Lower leg skin (tissue), 4 donors: ENCODE measurements around the gene PDE8A. TPM values are rescaled to one million over a fixed set of nuclear protein-coding genes. Genes with fewer than 3 reads are reported as not detected.

Experiments used
- DNase-seq, 2 donors: peaks; one replicate each; pipeline ENCODE4 v3.0.0-alpha.2; 2019; ENCODE audit warnings: low spot score in 2 of 2
- H3K4me3 ChIP-seq: fragments of 200-600 bp; sonication (generic); 2 replicates; pipeline ENCODE4 v1.5.1; 2017; ENCODE audit warnings: mild to moderate bottlenecking, low read depth; ENCODE audit not compliant: poor library complexity, severe bottlenecking
- CTCF ChIP-seq, 3 donors: fragments of 450-650 bp; IDR thresholded peaks; one replicate each; pipeline ENCODE4 v1.5.1; 2016; ENCODE audit warnings: antibody characterized with exemption in 3 of 3, mild to moderate bottlenecking in 3 of 3, moderate library complexity in 2 of 3
- POLR2A ChIP-seq, 2 donors: fragments of 450-650 bp; IDR thresholded peaks; one replicate each; pipeline ENCODE4 v1.6.1; 2016 to 2017; ENCODE audit warnings: antibody characterized with exemption in 2 of 2, mild to moderate bottlenecking in 1 of 2, moderate library complexity in 1 of 2
- WGBS, 2 donors: methylation state at CpG; one replicate each; pipeline ENCODE4 v1.1.5; 2018; 5-methylcytosine and 5-hydroxymethylcytosine counted together
- intact Hi-C: fragments of 100-400 bp; cut with DNase I; formaldehyde crosslinking; loops from one replicate; pipeline ENCODE4 v1.15.0; 2023; ENCODE audit warnings: low total_unique reads
- total RNA-seq, 4 donors: library from RNA; depleted of rRNA; stranded (reverse); fragments of >200 nt; gene quantifications; one replicate each; pipeline ENCODE4 v1.1.0, GENCODE V29; 2016

Gene PDE8A
- total RNA-seq, 4 donors from 2014 or later = 14.7 to 23.1 (median 19.4) TPM

GRCh38 chr15:85031086-85031943, 49.7 kb downstream of the PDE8A start:
- intact Hi-C loops = no loop called here
- no peak for DNase-seq
- TF ChIP-seq CTCF (IDR thresholded peaks at IDR 0.05) (no peak), POLR2A (IDR thresholded peaks at IDR 0.05) (no peak)
- H3K4me3 ChIP-seq = no peak overlapping the region
- WGBS, 2 donors = 87 to 90% methylated on average over 6 of the region's 6 CpGs

DNA sequence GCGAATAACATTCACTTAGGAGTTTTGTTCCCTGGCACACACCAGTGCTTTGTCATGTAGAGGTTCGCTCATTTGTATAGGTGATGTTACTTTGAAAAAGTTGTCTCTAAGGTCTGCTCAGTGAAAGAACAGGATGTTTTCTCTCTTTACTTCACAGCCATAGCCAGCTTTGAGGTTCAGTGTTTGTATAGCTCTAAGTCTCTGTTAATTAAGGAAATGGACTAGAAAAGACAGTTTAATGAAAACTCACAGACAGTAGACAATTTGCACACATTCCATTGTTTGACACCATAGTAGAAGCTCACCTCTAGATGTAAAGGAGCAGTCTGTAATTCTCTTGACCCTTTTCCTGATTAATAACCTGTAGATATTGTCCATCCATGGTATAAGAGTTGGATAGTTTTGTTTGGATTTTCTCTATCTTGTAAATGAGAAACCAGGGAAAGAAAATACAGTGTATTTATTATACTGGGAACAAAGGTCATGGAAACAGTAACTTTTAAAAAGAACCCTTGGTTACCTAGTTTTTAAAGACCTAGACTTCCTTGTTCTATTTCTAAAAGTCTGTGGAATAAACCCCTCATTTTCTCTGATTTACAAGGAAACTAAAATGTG, 50.4 kb downstream of the PDE8A start:
- intact Hi-C loops = no loop called here
- TF ChIP-seq POLR2A (IDR thresholded peaks at IDR 0.05) (no peak), CTCF (IDR thresholded peaks at IDR 0.05) (no peak)
- DNase-seq = no peak
- H3K4me3 ChIP-seq = no peak overlapping the region
- 80 to 90% methylated on average over 2 of the region's 2 CpGs for WGBS, 2 donors

GRCh38 chr15:85033148-85033547, 51.5 kb downstream of the PDE8A start:
- no peak for DNase-seq
- TF ChIP-seq CTCF (IDR thresholded peaks at IDR 0.05) (no peak), POLR2A (IDR thresholded peaks at IDR 0.05) (no peak)
- no peak overlapping the region for H3K4me3 ChIP-seq
- 24 to 33% methylated on average over 1 of the region's 1 CpG for WGBS, 2 donors
- intact Hi-C loops = no loop called here

DNA sequence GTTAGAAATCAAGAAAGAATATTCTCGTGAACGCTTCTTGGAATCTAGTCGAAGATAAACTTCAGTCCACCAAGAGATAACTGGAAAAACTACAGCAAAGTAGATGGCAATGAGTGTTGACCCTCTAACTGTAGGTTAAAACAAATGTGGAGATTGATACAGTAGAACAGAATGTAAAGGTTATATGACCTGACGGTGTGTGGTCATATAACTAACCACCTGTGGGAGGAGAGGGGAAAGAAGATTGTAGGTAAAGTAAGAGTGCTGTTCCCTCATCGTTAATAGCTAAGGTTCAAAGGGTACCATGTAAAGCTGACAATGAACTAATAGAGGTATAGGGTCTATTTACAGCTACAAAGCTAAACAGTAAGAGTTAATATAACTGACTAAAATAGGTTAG, 52.6 kb downstream of the PDE8A start:
- intact Hi-C loops = no loop called here
- no peak overlapping the region for H3K4me3 ChIP-seq
- DNase-seq = no peak
- WGBS, 2 donors = 96 to 97% methylated on average over 5 of the region's 5 CpGs
- TF ChIP-seq POLR2A (IDR thresholded peaks at IDR 0.05) (no peak), CTCF (IDR thresholded peaks at IDR 0.05) (no peak)

DNA sequence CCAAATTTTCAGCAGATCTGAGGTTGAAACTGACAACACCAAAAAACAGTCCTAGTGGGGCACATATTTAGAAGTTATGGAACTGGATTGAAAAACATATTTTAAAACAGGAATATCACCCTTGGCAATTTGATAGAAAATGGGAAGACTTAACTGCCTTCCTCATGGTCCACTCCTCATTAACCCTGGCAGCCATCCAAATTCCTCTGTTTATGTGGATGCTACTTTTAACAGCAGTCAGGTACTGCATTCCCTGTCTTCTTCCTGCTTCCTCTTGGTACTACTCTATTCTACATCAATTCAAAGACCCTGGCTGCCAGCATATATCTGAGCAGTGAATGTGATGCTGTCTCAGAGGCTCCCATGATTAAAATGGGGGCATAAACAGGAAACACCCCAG, 54.3 kb downstream of the PDE8A start:
- no peak for DNase-seq
- TF ChIP-seq POLR2A (IDR thresholded peaks at IDR 0.05) (no peak), CTCF (IDR thresholded peaks at IDR 0.05) (no peak)
- intact Hi-C loops = no loop called here
- no peak overlapping the region for H3K4me3 ChIP-seq
